CD4-positive, alpha-beta T cell (primary cell): ENCODE data around the gene PRKCH. TPM values are rescaled to one million over a fixed set of nuclear protein-coding genes. Genes with fewer than 3 reads are reported as not detected.

Experiments used
- ATAC-seq: fragments of 200-7000 bp; cut with Tn5 transposase; one replicate; pipeline ENCODE4 v1.10.0; 2022; ENCODE audit warnings: mild to moderate bottlenecking; ENCODE audit not compliant: poor library complexity
- CTCF ChIA-PET: fragments of 350-600 bp; sonication (Branson Sonifier 250); formaldehyde crosslinking; loops from one replicate; lab custom pipeline; 2021; ENCODE audit warnings: antibody characterized with exemption, inconsistent platforms; lab: Charles Lee
- POLR2A ChIA-PET: fragments of 350-600 bp; sonication (Branson Sonifier 250); formaldehyde crosslinking; loops from one replicate; lab custom pipeline; 2021; ENCODE audit warnings: antibody characterized with exemption, inconsistent platforms; lab: Charles Lee
- DNase-seq, 14 experiments: peaks; one replicate each; pipeline ENCODE4 v3.0.0-alpha.2; 2013 to 2020; ENCODE audit warnings: mixed read lengths in 2 of 14
- H3K27ac ChIP-seq, 2 donors: one replicate each; pipeline versions ENCODE4 v1.5.1 to v1.7.0; 2013; ENCODE audit warnings: low read length in 2 of 2, low read depth in 1 of 2, mild to moderate bottlenecking in 1 of 2
- H3K27me3 ChIP-seq, 2 experiments: 1 replicate in 1 of 2; 2 replicates in 1 of 2; pipeline versions ENCODE4 v1.6.1 to v1.7.0; 2013; ENCODE audit warnings: low read length in 2 of 2, control low read depth in 1 of 2, mild to moderate bottlenecking in 1 of 2, moderate library complexity in 1 of 2; ENCODE audit not compliant: insufficient read depth in 2 of 2, control insufficient read depth in 1 of 2
- H3K36me3 ChIP-seq: one replicate; pipeline ENCODE4 v1.6.1; 2013; ENCODE audit warnings: low read length, control low read depth; ENCODE audit not compliant: insufficient read depth
- H3K4me1 ChIP-seq: one replicate; pipeline ENCODE4 v1.6.1; 2013; ENCODE audit warnings: low read length, control low read depth; ENCODE audit not compliant: insufficient read depth
- H3K4me3 ChIP-seq: one replicate; pipeline ENCODE4 v1.5.1; 2013; ENCODE audit warnings: mild to moderate bottlenecking, low read length, moderate library complexity
- H3K9me3 ChIP-seq, 2 experiments: 1 replicate in 1 of 2; 2 replicates in 1 of 2; pipeline versions ENCODE4 v1.6.1 to v1.7.0; 2013; ENCODE audit warnings: low read length in 2 of 2, mild to moderate bottlenecking in 2 of 2, control low read depth in 1 of 2, moderate library complexity in 1 of 2; ENCODE audit not compliant: control insufficient read depth in 1 of 2, insufficient read depth in 1 of 2
- H3K27ac Mint-ChIP-seq: one replicate; pipeline ENCODE4 v1.8.0; 2020; ENCODE audit warnings: mixed read lengths
- H3K27me3 Mint-ChIP-seq: one replicate; pipeline ENCODE4 v1.8.0; 2021; ENCODE audit warnings: mixed read lengths
- H3K36me3 Mint-ChIP-seq: one replicate; pipeline ENCODE4 v1.8.0; 2021; ENCODE audit warnings: low read depth, mixed read lengths
- H3K4me1 Mint-ChIP-seq: one replicate; pipeline ENCODE4 v1.8.0; 2021; ENCODE audit warnings: low read depth, mixed read lengths
- H3K4me3 Mint-ChIP-seq: one replicate; pipeline ENCODE4 v1.8.0; 2020; ENCODE audit warnings: mild to moderate bottlenecking, mixed read lengths
- H3K9me3 Mint-ChIP-seq: one replicate; pipeline ENCODE4 v1.8.0; 2020; ENCODE audit warnings: mixed read lengths
- intact Hi-C, 2 experiments: fragments of 100-400 bp; cut with DNase I in 1 of 2; cut with micrococcal nuclease in 1 of 2; formaldehyde crosslinking; loops; one replicate each; pipeline versions ENCODE4 v1.15.1 to v1.9.0; 2023 to 2025; cut with DNase I, micrococcal nuclease
- total RNA-seq, 174 experiments: library from RNA in 2 of 174; stranded (reverse) in 2 of 174; gene quantifications; one replicate each; pipeline ENCODE4 v1.2.3 and lab custom pipeline; 2021 to 2026
- TF ChIP-seq, protein P1 (sequence below): fragments of 200-600 bp; IDR thresholded peaks from one replicate; pipeline ENCODE4 v1.8.0; 2022; ENCODE audit warnings: antibody characterized with exemption, mild to moderate bottlenecking

PRKCH gene
- total RNA-seq, 2 experiments from 2014 or later = 378 to 385 TPM

DNA sequence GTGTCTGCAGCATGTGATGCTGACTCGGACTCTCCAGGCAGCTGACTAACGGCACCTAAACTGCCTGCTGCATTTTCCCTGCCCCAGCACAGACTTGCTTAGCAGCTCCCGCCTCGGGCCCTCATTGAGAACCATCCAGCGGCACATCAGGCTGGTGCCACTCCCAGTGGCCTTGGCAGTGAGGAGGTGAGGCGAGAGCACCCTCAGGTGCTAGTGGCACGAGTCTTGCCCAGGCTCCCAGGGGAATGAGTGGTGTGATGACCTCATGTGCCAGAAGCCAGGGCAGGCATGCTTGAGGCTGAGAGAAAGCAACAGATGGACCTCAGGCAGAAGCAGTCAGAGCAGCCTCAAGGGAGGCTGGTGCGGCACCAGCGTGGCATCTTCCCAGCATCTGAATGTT, 60.2 kb downstream of the PRKCH start:
- no peak for ATAC-seq
- TF ChIP-seq, protein P1, sequence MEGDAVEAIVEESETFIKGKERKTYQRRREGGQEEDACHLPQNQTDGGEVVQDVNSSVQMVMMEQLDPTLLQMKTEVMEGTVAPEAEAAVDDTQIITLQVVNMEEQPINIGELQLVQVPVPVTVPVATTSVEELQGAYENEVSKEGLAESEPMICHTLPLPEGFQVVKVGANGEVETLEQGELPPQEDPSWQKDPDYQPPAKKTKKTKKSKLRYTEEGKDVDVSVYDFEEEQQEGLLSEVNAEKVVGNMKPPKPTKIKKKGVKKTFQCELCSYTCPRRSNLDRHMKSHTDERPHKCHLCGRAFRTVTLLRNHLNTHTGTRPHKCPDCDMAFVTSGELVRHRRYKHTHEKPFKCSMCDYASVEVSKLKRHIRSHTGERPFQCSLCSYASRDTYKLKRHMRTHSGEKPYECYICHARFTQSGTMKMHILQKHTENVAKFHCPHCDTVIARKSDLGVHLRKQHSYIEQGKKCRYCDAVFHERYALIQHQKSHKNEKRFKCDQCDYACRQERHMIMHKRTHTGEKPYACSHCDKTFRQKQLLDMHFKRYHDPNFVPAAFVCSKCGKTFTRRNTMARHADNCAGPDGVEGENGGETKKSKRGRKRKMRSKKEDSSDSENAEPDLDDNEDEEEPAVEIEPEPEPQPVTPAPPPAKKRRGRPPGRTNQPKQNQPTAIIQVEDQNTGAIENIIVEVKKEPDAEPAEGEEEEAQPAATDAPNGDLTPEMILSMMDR = no peak
- Histone ChIP-seq H3K4me3 (no peak overlapping the region), H3K36me3 (peaks cover 8% of the 10 kb centered on the region), H3K27me3 (no peaks in the 10 kb centered on the region), H3K9me3 (no peaks in the 10 kb centered on the region), H3K27ac (peak overlapping the region; percentile 14 to 38), H3K4me1 (peaks cover 87% of the 10 kb centered on the region)
- no peaks in the 10 kb centered on the region for H3K27me3 Mint-ChIP-seq
- H3K4me1 Mint-ChIP-seq = no peaks in the 10 kb centered on the region
- intact Hi-C loops = loop anchor here (1.0 to 10.0 kb wide), 7 partner anchors 23 to 453 kb away; partner anchors contain the start of gene PRKCH (in 1 of the 2)
- no peak for DNase-seq
- ChIA-PET POLR2A (interaction anchor here (1.1 to 1.8 kb wide), 3 partner anchors 15 to 60 kb away, joined by 4 to 7 read pairs (median 4); partner anchors contain the start of gene PRKCH), CTCF (no interaction called here)
- H3K36me3 Mint-ChIP-seq = peaks cover 41% of the 10 kb centered on the region
- peak overlapping the region; percentile 47 for H3K4me3 Mint-ChIP-seq
- H3K27ac Mint-ChIP-seq = no peak overlapping the region
- no peaks in the 10 kb centered on the region for H3K9me3 Mint-ChIP-seq

DNA sequence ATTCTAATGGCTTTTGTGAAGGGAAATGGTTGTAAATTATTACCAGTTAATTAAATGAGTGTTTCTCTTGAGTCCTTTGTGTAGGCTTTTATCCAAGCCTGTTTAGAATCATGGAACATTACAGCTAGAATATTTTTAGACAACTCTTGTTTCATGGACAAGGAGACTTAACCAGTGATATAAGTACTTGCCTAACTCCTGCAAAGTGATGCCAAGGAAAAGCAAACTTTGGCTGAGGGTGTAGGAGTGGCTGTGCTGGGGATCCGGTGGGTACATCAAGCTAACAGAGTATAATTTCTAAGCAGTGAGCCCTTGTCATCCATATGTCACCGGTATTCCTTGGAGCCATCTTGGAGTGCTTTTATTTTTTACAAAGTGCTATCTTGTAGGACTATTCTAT, 61.5 kb downstream of the PRKCH start:
- no peaks in the 10 kb centered on the region for H3K9me3 ChIP-seq
- peak overlapping the region; percentile 16 for H3K4me3 Mint-ChIP-seq
- H3K36me3 Mint-ChIP-seq = peaks cover 28% of the 10 kb centered on the region
- no peak overlapping the region for H3K4me3 ChIP-seq
- no peaks in the 10 kb centered on the region for H3K27me3 ChIP-seq
- peak overlapping the region in 1 of 2 donors; percentile 12 for H3K27ac ChIP-seq
- no peaks in the 10 kb centered on the region for H3K27me3 Mint-ChIP-seq
- TF ChIP-seq, protein P1 = no peak
- ATAC-seq (no peak), DNase-seq (no peak)
- H3K4me1 ChIP-seq = peaks cover 94% of the 10 kb centered on the region
- H3K4me1 Mint-ChIP-seq = no peaks in the 10 kb centered on the region
- POLR2A ChIA-PET = interaction anchor here (0.7 to 1.8 kb wide), 10 partner anchors 13 to 92 kb away, joined by 3 to 7 read pairs (median 4); partner anchors contain the start of gene PRKCH
- H3K36me3 ChIP-seq = peaks cover 8% of the 10 kb centered on the region
- CTCF ChIA-PET = interaction anchor here (1.2 to 1.5 kb wide), 3 partner anchors 14 to 61 kb away, joined by 3 to 4 read pairs (median 4); partner anchors contain the start of gene PRKCH
- H3K9me3 Mint-ChIP-seq = no peaks in the 10 kb centered on the region
- intact Hi-C loops = loop anchor here (2.0 to 10.0 kb wide), 5 partner anchors 18 to 452 kb away; partner anchors contain the start of gene PRKCH (in 1 of the 2)
- no peak overlapping the region for H3K27ac Mint-ChIP-seq

DNA sequence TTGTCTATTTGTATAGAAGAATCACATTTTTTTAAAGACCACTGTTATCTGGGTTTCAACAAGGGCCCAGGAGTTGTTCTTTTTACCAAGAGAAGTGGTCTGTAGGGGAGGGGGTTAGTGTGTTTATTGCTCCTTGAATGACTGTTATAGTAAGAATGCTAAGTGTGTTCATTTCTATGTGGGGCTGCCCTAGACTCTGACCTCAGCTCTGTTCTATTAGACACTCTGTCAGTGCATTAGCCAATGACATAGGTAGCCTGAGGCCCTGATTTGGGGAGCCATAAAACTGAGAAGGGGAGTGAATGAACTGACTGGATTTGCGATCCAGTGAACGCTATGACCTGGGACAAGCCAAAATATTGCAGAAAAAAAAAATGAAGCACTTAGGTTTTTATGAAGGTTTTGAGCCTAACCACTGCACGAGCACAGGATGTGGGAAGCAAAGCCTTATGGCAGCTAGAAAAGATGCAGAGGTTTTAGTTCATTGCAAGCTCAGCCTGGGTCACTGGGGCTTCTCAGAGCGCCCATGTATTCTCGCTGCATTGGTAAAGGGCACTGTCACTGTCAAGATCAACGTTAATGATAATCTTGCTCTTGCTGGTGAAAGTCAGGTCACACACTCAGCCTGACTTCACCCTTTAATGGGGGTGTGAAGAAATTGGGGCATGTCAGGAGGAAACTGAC, 63.8 kb downstream of the PRKCH start:
- Mint-ChIP-seq H3K4me1 (peaks cover 8% of the 10 kb centered on the region), H3K27ac (no peak overlapping the region), H3K4me3 (no peak overlapping the region), H3K27me3 (no peaks in the 10 kb centered on the region), H3K9me3 (no peaks in the 10 kb centered on the region), H3K36me3 (peaks cover 13% of the 10 kb centered on the region)
- Histone ChIP-seq H3K27ac (peak overlapping the region; percentile 44 to 48), H3K27me3 (no peaks in the 10 kb centered on the region), H3K4me1 (peaks cover 94% of the 10 kb centered on the region), H3K4me3 (peak overlapping the region; percentile 15), H3K36me3 (no peaks in the 10 kb centered on the region), H3K9me3 (no peaks in the 10 kb centered on the region)
- DNase-seq = peak in 13 of 14 experiments; percentile 31 to 86 (median 52)
- ChIA-PET POLR2A (interaction anchor here (0.7 to 2.6 kb wide), 17 partner anchors 9 to 104 kb away, joined by 3 to 21 read pairs (median 4); partner anchors contain the start of genes PRKCH and TMEM30B), CTCF (no interaction called here)
- peak; percentile 61 for ATAC-seq
- TF ChIP-seq, protein P1 = no peak
- intact Hi-C loops = loop anchor here (1.0 to 10.0 kb wide), 7 partner anchors 8 to 450 kb away; no protein-coding TSS in a partner anchor
